Left colon (tissue), 2 donors: ENCODE measurements around the gene RASGRP4. TPM values are rescaled to one million over a fixed set of nuclear protein-coding genes. Genes with fewer than 3 reads are reported as not detected.
"Not testable (repeated sequence)": the region's sequence is repeated elsewhere in the genome, so short reads cannot be mapped to it uniquely, and the experiment has no call there.

Experiments
- ATAC-seq: fragments of 200-7000 bp; cut with Tn5 transposase; one replicate; pipeline ENCODE4 v1.9.1; 2020; ENCODE audit warnings: mild to moderate bottlenecking, moderate library complexity
- DNase-seq, 2 donors: peaks; one replicate each; pipeline ENCODE4 v3.0.0-alpha.2; 2020
- intact Hi-C, 2 donors: fragments of 100-400 bp; cut with DNase I in 1 of 2; cut with micrococcal nuclease in 1 of 2; formaldehyde crosslinking; loops; one replicate each; pipeline versions ENCODE4 v1.11.2 to v1.14.0; 2022; cut with DNase I, micrococcal nuclease
- total RNA-seq, 2 donors: library from RNA; stranded (reverse); fragmentation: NEBNext Ultra II Directional; extraction: Animal tissue kit (Norgen Biotek cat#: 25700); gene quantifications; one replicate each; pipeline ENCODE4 v1.2.1, GENCODE V29; 2021
- donor health status: DM: no; HTN: no; CAD: no.
- donor health status: DM: yes; HTN: yes; CAD: no.

Gene RASGRP4
- total RNA-seq, 2 donors from 2014 or later: 0.49 to 1.8 TPM

DNA sequence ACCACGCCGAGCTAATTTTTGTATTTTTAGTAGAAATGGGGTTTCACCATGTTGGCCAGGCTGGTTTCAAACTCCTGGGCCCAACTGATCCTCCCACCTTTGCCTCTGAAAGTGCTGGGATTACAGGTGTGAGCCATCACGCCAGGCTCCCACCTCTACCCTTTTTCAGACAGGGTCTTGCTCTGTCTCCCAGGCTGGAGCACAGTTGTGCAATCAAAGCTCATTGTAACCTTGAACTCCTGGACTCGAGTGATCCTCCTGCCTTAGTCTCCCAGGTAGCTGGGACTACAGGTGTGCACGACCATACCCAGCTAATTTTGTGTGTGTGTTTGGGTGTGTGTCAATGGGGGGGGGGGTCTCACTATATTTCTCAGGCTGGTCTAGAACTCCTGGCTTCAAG is 1.7 kb downstream of the RASGRP4 start:
- ATAC-seq: no peak

DNA sequence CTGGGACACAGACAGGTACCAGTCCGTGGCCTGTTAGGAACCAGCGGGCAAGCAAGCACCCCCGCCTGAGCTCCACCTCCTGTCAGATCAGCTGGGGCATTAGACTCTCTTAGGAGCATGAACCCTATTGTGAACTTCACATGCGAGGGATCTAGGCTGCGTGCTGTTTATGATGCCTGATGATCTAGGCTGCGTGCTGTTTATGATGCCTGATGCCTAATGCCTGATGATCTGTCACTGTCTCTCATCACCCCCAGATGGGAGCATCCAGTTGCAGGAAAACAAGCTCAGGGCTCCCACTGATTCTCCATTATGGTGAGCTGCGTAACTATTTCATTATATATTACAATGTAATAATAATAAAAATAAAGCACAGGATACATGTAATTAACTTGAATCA is 3.6 kb downstream of the RASGRP4 start:
- intact Hi-C loops: no loop called here
- DNase-seq: no peak
- no peak for ATAC-seq

More for the DNA sequence above, 1.7 kb downstream of the RASGRP4 start:
- DNase-seq: no peak
- intact Hi-C loops: no loop called here

DNA sequence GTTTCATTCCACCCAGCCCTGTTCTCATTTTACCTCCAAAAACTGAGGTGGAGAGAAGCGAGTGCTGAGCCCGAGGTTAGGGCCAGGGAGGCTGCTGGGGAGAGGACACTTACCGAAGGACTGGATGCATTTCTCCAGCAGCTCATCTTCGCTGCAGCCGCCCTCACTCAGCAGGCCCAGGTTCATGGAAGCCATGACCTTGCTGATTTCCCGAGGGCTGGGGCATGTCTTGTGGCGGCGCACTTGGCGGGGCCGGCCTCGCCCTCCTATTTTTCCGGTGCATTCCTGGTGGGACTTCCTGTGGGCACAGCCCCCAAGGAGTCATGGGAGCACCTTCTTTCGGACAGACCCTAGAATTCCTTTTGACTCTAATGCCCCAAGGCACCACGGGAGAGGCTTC is 4.2 kb downstream of the RASGRP4 start:
- intact Hi-C loops: no loop called here
- no peak for DNase-seq
- no peak for ATAC-seq

DNA sequence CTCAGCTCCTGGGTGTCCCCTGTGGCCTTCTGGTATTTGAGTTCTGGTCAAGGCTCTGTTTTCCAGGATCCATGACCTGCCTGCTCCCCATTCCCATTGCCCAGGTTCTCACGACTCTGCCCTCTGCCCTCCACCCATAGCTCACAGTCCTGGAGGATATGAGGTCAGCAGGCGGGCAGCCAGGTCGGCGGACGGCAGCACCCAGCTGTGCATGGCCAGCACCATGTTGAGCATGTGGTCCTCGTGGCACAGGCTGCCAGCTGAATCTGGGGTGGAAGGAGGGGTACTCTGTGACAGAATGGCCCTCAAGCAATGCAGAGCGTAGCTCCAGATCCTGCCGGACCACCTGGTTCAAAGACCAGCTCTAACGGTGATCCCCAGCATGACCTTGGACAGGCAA is 5.1 kb downstream of the RASGRP4 start:
- ATAC-seq (no peak), DNase-seq (no peak)
- intact Hi-C loops: no loop called here

DNA sequence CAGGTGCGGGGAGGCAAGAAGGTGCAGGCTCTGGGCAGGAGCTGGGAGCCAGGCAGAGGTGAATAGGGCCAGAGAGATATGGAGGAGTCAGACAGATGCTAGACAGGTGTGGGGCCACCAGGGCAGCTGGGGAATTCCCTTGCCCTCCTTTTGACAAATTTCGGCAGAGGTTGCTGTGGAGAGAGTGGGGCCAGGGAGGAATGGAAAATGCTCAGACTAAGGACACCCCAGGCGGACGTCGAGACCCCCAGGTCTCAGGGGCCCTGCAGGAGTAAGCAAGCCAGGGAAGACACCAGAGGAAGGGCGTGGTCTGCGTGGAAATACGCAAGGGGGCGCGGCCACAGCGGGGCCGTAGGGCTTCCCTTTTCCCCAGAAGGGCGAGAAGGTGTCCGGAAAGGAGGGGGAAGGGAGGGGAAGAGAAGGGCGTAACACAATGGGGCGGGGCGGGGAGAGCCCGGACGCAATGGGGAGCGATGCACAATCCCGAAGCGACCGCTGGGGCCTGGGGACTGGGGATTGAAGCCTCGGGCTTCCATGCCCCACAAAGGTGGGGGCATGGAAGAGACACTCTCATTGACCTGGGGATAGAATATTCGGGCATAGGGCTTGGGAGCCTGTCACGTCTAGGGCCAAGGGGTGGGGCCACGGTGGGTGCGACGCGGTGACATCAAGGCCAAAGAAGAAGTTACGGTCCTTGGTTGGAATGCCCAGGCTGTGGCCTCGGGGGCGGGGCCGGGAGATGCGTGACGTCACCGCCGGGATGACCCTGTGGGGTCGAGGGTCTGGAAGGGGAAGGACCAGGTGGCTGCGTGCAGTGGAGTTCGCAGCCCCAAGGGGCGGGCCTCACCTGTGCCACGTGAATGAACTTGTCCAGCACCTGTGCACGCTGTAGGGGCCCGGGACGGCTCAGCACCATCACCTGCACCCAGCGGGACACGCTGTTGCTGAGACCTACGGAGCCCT is 8.2 kb downstream of the RASGRP4 start:
- DNase-seq: peak; percentile 69 to 75
- intact Hi-C loops: no loop called here
- ATAC-seq: peak; percentile 90

DNA sequence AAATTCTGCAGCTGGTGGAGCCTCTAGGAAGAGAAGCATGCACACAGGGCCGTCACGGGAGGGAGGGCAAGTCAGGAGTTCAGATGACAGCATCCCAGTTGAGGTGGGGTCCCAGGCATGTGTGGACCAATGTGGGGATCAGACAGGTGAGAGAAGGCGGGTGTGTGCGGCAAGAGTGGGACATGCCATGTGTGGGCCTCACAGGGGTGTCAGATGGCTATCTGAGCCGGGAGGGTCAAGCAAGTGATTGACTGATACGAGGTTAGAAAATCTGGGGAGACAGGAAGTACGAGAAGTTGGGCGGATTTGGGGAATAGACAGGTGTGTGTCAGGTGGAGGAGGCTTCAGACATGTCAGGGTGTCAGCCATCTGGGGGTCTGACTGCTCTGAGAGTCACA is 8.9 kb downstream of the RASGRP4 start:
- ATAC-seq (no peak), DNase-seq (no peak)
- intact Hi-C loops: no loop called here

DNA sequence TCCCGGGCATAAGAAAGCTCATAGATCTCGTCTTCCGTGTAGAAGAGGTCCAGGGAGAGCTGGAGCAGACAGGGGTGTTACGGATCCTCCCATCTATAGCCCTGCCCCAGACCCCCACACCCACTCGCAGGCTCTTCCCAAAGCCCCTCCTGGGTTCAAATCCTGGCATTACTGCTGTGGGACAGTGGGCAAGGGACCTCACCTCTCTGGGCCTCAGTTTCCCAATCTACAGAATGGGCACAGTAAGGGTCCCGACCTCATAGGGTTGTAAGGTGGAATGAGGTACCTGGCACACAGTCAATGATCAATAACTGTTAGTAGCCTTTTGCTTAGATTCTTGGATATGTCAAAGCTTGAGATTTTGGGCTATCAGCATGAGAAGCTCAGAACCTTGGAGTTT is 12.6 kb downstream of the RASGRP4 start:
- intact Hi-C loops: no loop called here

DNA sequence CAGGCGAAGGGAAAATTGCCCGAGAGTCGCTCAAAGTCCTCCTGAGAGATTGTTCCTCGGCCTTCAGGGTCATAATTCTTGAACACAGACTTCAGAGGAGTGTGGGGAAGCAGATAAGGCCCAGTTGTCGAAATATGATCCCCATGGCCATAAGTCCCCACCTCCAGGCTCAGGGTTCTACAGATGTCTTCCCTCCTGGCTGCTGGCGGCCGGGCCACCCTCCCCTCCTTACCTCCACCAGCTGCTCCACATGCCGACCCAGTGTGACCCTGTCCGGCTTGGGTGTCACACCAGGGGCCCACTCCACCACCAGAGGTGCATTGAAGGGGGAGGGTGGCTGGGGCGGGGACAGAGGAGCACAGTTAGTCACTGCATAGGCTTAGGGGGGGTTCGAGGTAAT is 13.1 kb downstream of the RASGRP4 start:
- intact Hi-C loops: no loop called here
- no peak for DNase-seq
- no peak for ATAC-seq

More for the DNA sequence above, 12.6 kb downstream of the RASGRP4 start:
- DNase-seq (no peak), ATAC-seq (no peak)

DNA sequence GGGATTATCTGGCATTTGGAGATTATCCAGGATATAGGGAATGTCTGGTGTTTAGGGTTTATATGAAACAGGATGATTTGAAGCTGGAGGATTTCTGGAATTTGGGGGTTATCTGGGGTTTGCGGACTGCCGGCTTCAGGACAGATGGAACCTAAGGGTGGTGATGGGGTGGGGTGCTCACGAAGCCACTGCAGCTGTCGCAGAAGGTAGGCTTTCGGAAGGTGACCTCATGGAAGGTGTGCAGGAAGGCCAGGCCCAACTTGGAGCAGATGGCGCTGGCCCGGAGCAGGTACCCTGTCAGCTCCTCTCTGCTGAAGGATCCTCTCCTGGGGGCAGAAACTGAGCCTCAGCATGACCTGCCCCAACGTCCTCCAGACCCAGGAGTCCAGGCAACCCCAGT is 13.5 kb downstream of the RASGRP4 start:
- intact Hi-C loops: no loop called here
- DNase-seq: no peak
- no peak for ATAC-seq

DNA sequence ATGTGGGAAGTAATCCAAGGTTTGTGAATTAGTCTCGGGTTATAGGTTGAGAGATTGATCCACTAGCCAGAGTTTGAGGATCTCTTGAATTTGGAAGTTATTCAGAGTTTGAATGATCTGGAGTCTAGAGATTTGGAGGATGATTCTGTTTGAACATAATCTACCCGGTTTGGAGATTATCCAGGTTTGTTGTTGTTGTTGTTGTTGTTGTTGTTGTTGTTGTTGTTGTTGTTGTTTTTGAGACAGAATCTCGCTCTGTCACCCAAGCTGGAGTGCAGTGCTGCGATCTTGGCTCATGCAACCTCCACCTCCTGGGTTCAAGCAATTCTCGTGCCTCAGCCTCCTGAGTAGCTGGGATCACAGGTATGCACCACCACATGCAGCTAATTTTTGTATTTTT is 14.1 kb downstream of the RASGRP4 start:
- ATAC-seq, intact Hi-C loops: not testable (repeated sequence)

DNA sequence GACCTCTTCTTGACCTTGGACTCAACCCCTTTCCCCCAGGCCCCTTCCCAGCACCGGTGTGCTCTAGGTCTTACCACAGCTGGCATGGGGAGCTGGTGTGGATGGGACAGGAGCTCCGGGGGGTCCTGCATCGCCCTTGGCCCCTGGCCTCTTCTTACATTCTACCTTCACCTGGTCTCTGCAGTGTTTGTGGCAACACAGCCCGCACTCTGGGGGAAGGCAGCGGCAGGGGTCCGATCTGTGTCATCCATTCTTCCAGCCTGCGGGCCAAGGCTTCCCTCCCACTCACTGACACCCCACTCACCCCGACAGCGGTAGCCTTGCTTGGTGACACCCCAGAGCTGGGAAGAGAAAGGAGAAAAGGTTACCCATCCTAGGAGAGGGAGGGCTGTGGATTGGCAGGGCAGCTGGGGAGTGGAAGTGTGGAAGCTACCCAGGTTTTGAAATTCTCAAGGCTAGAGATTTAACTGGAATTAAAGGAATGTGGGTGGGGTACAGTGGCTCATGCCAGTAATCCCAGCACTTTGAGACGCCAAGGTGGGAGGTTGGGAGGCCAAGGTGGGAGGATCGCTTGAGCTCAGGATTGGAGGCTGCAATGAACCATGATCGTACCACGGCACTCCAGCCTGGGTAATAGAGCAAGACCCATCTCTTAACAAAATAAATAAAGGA is 14.8 kb downstream of the RASGRP4 start:
- intact Hi-C loops: no loop called here
- no peak for DNase-seq
- ATAC-seq: no peak

More for the DNA sequence above, 14.1 kb downstream of the RASGRP4 start:
- DNase-seq: not testable (repeated sequence)

DNA sequence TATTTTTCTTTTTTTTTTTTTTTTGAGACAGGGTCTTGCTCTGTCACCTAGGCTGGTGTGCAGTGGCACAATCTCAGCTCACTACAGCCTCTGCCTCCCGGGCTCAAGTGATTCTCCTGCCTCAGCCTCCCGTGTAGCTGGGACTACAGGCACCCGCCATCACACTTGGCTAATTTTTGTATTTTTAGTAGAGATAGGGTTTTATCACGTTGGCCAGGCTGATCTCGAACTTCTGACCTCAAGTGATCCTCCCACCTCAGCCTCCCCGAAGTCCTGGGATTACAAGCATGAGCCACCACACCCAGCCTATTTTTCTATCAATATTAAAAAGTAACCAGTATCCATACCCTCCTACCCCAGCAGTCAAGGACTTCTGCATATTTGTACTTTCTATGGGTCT is 15.6 kb downstream of the RASGRP4 start:
- ATAC-seq, DNase-seq, intact Hi-C loops: not testable (repeated sequence)

DNA sequence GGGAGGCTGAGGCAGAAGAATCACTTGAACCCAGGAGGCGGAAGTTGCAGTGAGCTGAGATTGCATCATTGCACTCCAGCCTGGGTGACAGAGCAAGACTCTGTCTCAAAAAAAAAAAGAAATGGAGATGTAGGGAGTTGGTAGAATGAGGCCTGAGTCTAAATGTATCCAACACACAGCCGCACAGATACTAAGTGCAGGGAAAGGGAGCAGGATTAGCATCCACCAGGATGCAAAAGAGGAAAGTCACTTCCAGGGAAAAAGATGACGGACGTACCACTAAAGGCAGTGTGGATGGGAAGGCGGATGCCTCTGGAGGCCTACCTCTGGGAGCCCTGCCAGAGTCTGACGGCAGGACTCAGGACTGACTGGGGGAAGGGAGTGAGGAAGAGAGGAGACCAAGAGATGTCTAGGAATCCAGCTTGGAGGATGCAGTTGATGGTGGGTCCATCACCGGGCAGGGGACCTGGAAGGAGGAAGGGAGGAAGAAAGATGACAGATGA is 16.3 kb downstream of the RASGRP4 start:
- DNase-seq (no peak), ATAC-seq (peak; percentile 48)
- intact Hi-C loops: no loop called here

DNA sequence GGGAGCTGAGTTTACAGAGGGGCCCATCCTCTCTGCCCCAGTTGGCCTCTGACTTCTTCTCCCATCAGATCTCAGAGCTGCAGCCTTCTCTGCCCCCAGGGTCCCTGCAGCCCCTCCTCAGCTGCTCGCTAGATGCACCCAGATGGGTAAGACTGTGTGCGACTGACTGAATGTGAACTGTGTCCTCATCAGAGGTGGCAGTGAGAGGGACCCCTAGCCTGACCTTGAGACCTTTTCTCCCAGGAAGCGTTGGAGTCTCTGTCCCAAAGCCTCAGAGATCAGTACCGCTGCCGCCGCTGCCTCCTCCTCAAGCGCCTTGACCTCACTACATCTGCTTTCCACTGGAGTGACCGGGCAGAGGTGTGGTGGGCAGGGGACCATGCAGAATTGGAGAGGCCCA is 20.7 kb downstream of the RASGRP4 start:
- ATAC-seq: no peak
- no peak for DNase-seq
- intact Hi-C loops: no loop called here

DNA sequence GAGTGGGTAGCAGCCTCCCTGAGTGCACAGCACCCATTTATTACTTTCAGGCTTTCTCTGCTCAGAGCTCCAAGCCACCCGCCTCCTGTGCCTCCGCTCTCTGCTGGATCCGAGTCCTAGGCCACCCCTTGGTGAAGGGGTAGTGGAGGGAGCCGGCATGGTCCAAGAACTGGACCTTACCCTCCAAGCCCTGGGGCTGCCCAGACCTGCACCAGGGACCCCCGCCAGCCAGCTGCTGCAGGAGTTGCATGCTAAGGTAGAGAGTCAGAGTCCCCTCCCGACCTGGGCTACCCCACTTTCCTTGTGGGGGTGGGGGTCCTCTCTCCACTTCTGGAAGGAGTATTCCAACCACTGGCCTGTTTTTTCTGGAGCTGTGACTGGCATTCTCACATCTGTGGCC is 21.2 kb downstream of the RASGRP4 start:
- no peak for DNase-seq
- no peak for ATAC-seq
- intact Hi-C loops: loop anchor here in 1 of 2 donors (5.0 kb wide), 1 partner anchor 227 kb away; no protein-coding TSS in a partner anchor

DNA sequence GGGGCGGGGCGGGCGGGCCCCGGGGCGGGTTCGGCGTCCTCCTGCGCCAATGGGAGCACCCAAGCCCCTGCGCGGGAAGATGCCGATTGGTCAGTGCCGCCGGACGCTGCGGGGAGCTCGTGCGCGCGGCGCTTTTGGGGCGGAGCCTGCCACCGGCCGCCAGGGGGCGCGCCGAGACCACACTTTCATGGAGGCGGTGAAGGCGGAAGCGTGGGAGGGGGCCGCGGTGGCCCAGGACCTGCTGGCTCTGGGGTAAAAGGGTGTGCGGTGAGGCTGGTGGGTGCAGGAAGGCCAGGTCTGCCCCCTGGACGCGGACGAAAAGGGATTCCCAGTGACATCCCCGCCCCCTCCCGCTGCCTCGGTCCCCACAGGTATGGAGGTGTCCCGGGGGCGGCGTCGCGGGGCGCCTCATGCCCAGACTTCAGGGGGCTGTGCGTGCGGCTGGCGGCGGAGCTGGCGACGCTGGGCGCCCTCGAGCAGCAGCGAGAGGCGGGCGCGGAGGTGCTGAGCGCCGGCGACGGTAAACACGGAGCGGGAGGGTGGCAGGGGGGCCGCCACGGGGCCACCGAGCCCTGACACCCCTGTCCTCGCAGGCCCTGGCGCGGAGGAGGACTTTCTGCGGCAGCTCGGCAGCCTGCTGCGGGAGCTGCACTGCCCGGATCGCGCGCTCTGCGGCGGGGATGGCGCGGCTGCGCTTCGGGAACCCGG is 22.9 kb downstream of the RASGRP4 start, which contains the start of gene FAM98C:
FAM98C (plus strand) TSS at position 127 of the 708 bp plus-strand sequence; CDS start at position 188, 61 bp downstream.
- intact Hi-C loops: loop anchor here in 1 of 2 donors (5.0 kb wide), 1 partner anchor 229 kb away; no protein-coding TSS in a partner anchor
- peak; percentile 95 for ATAC-seq
- peak; percentile 96 for DNase-seq

DNA sequence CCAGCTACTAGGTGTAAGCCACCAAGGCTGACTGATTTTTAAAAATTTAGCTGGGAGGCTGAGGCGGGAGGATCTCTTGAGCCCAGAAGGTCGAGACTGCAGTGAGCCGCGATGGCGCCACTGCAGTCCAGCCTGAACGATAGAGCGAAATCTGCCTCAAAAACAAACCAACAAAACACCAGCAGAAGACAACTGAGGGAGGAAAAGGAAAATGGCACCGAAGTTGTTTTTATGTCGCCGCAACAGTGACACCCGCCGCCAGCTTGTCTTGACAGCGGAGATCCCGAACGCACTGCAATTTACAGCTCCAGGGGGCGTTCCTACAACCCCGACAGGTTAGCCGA is 23.4 kb downstream of the RASGRP4 start:
- no peak for ATAC-seq
- intact Hi-C loops: loop anchor here in 1 of 2 donors (5.0 kb wide), 1 partner anchor 230 kb away; no protein-coding TSS in a partner anchor
- DNase-seq: no peak

DNA sequence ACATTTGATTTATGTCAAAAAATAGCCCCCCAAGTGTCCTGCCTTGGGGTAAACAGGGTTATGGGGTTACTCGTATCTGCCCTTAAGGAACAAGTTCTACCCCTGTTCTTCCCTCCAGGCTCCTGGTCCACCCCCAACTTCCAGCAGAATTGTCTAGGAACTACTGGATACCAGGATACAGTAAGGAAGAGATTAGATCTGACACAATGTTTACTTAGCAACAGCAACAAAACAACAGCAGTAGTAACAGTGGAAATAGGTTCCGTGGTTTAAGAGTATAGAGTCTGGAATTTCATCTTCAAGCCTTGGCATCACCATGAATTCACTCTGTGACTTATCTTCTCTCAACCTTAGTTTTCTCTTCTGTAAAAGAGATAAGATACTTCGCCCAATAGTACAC is 24.9 kb downstream of the RASGRP4 start:
- ATAC-seq (no peak), DNase-seq (no peak)
- intact Hi-C loops: loop anchor here in 1 of 2 donors (5.0 kb wide), 1 partner anchor 231 kb away; no protein-coding TSS in a partner anchor

DNA sequence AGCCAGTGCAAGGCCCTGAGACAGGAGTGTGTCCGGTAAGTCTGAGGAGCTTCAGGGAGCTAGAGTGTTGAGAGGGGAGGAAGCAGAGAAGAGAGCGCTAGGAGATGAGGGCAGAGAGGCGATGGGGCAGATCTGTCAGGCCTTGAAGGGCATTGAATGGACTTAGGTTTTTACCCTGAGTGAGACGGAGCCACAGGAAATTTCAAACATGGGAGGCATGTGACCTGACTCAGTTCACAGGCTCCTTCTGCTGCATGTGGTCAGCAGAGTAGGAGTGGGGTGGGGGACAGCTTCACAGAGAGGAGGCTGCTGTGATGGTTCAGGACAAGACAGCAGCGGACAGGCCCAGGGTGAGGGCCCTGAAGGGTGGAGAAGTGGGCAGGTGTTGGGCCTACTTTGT is 25.7 kb downstream of the RASGRP4 start:
- no peak for ATAC-seq
- DNase-seq: no peak
- intact Hi-C loops: loop anchor here in 1 of 2 donors (5.0 kb wide), 1 partner anchor 232 kb away; no protein-coding TSS in a partner anchor
